Neural progenitor cell (in vitro differentiated cells): Measurements from ENCODE around the gene MRPL40. TPM values are rescaled to one million over a fixed set of nuclear protein-coding genes. Genes with fewer than 3 reads are reported as not detected.

Experiments used
- DNase-seq: peaks from one replicate; pipeline ENCODE4 v3.0.0-alpha.2; 2016; ENCODE audit warnings: low spot score
- H2AFZ ChIP-seq: fragments of 200-600 bp; sonication (generic); replicated peaks from 2 replicates; pipeline ENCODE4 v1.6.1; 2016; ENCODE audit warnings: antibody characterized with exemption
- H3F3A ChIP-seq: fragments of 200-600 bp; sonication (generic); 2 replicates; pipeline ENCODE4 v1.6.1; 2016; ENCODE audit warnings: antibody characterized with exemption, low read depth
- H3K27ac ChIP-seq: fragments of 200-600 bp; sonication (generic); 2 replicates; pipeline ENCODE4 v1.5.1; 2016; ENCODE audit warnings: mild to moderate bottlenecking
- H3K27me3 ChIP-seq: fragments of 200-600 bp; sonication (generic); 2 replicates; pipeline ENCODE4 v1.6.1; 2016; ENCODE audit warnings: mild to moderate bottlenecking, moderate library complexity
- H3K36me3 ChIP-seq: fragments of 200-600 bp; sonication (generic); 2 replicates; pipeline ENCODE4 v1.5.1; 2016
- H3K4me1 ChIP-seq: fragments of 200-600 bp; sonication (generic); 2 replicates; pipeline ENCODE4 v1.6.1; 2016; ENCODE audit warnings: mixed run types
- H3K4me2 ChIP-seq: fragments of 200-600 bp; sonication (generic); 2 replicates; pipeline ENCODE4 v1.6.1; 2016
- H3K4me3 ChIP-seq: fragments of 200-600 bp; sonication (generic); 2 replicates; pipeline ENCODE4 v1.5.1; 2016
- H3K79me2 ChIP-seq: fragments of 200-600 bp; sonication (generic); 2 replicates; pipeline ENCODE4 v1.6.1; 2016; ENCODE audit warnings: low read depth
- H3K9ac ChIP-seq: fragments of 200-600 bp; sonication (generic); 2 replicates; pipeline ENCODE4 v1.6.1; 2016
- H3K9me3 ChIP-seq: fragments of 200-600 bp; sonication (generic); 2 replicates; pipeline ENCODE4 v1.5.1; 2016; ENCODE audit warnings: low read depth
- H4K20me1 ChIP-seq: fragments of 200-600 bp; sonication (generic); 2 replicates; pipeline ENCODE4 v1.6.1; 2016; ENCODE audit warnings: low read depth
- H3K27ac Mint-ChIP-seq: 3 replicates; pipeline ENCODE4 v1.8.0; 2021; ENCODE audit warnings: mixed read lengths
- H3K27me3 Mint-ChIP-seq: 2 replicates; pipeline ENCODE4 v1.8.0; 2022; ENCODE audit warnings: low read depth, mild to moderate bottlenecking, inconsistent platforms, moderate library complexity, mixed read lengths; ENCODE audit not compliant: insufficient read depth
- H3K36me3 Mint-ChIP-seq: 3 replicates; pipeline ENCODE4 v1.8.0; 2021; ENCODE audit warnings: mixed read lengths
- H3K4me1 Mint-ChIP-seq: 3 replicates; pipeline ENCODE4 v1.8.0; 2021; ENCODE audit warnings: mixed read lengths
- H3K4me3 Mint-ChIP-seq: 3 replicates; pipeline ENCODE4 v1.8.0; 2021; ENCODE audit warnings: mild to moderate bottlenecking, moderate library complexity, mixed read lengths
- H3K9me3 Mint-ChIP-seq: 3 replicates; pipeline ENCODE4 v1.8.0; 2020; ENCODE audit warnings: mixed read lengths
- CTCF ChIP-seq: fragments of 200-600 bp; sonication (generic); IDR thresholded peaks from 2 replicates; pipeline ENCODE4 v1.5.1; 2017; ENCODE audit warnings: antibody characterized with exemption, mild to moderate bottlenecking
- EZH2 ChIP-seq: fragments of 200-600 bp; sonication (generic); IDR thresholded peaks from 2 replicates; pipeline ENCODE4 v1.6.1; 2017; ENCODE audit warnings: antibody characterized with exemption, mild to moderate bottlenecking, moderate library complexity
- EZH2phosphoT487 ChIP-seq: fragments of 200-600 bp; sonication (generic); IDR thresholded peaks from 2 replicates; pipeline ENCODE4 v1.6.1; 2017; ENCODE audit warnings: antibody characterized with exemption
- total RNA-seq: library from RNA; depleted of rRNA; stranded (reverse); fragments of >200 nt; gene quantifications from 2 replicates; pipeline ENCODE4 v1.2.3, GENCODE V29; 2015; ENCODE audit warnings: low replicate concordance

MRPL40 gene
- total RNA-seq, 1 donor from 2014 or later: 17.0 TPM

GRCh38 chr22:19406846-19407245, 25.5 kb upstream of the MRPL40 start:
- Histone ChIP-seq H3K79me2 (peaks cover 15% of the 10 kb centered on the region), H3K4me3 (no peak overlapping the region), H3K9me3 (no peaks in the 10 kb centered on the region), H3F3A (no peaks in the 10 kb centered on the region), H2AFZ (no peak overlapping the region), H3K9ac (no peak overlapping the region), H3K27ac (no peak overlapping the region), H3K36me3 (peaks cover 10% of the 10 kb centered on the region), H4K20me1 (peaks cover 25% of the 10 kb centered on the region), H3K4me2 (no peak overlapping the region), H3K4me1 (no peaks in the 10 kb centered on the region), H3K27me3 (no peaks in the 10 kb centered on the region)
- TF ChIP-seq EZH2phosphoT487 (no peak), EZH2 (no peak), CTCF (no peak)
- Mint-ChIP-seq H3K9me3 (no peaks in the 10 kb centered on the region), H3K36me3 (peaks cover 25% of the 10 kb centered on the region), H3K4me1 (no peaks in the 10 kb centered on the region), H3K27me3 (no peaks in the 10 kb centered on the region), H3K4me3 (no peak overlapping the region), H3K27ac (no peak overlapping the region)
- no peak for DNase-seq

GRCh38 chr22:19407649-19408606, 24.4 kb upstream of the MRPL40 start:
- Mint-ChIP-seq H3K36me3 (peaks cover 25% of the 10 kb centered on the region), H3K27me3 (no peaks in the 10 kb centered on the region)

DNA sequence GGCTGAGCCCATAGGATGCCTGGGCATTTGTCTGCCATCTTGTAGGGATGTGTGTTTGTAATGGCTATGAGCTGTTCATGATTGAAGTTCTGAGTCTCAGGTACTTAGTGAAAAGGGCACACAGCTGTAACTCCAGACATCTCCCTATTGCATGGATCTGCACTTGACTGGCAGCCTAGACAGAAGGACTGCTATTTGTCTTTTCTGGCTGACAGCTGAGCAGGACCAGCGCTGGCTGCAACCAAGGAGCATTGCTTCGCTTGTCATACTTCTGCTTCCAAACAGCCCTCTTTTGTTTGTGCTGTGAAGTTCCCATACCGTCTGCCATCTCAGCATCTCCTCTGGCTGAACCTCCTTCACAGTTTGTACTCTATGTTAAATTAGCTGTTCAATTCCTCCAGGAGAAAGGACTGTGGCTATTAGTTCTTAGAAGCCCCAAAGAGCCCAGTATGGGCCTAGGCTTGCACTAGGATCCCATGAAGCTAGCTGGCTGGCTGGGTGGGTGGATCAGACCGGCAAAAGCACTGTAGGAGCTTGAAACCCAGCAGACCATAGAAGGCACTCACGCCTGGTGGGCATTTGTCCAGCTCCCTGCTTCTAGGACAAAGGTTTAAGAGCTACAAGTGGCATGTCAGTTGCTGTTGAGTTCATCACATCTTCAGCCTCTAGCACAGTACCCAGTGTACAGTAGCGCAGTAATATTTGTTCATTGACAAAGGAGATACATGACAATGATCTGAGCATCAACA, 21.2 kb upstream of the MRPL40 start:
- peaks cover 6% of the 10 kb centered on the region for H3K36me3 ChIP-seq
- H3F3A ChIP-seq: no peaks in the 10 kb centered on the region
- H3K4me2 ChIP-seq: no peak overlapping the region
- no peaks in the 10 kb centered on the region for H3K4me1 ChIP-seq
- no peak for DNase-seq
- H3K4me3 ChIP-seq: no peak overlapping the region
- H3K27me3 ChIP-seq: no peaks in the 10 kb centered on the region
- no peaks in the 10 kb centered on the region for H3K9me3 ChIP-seq
- Mint-ChIP-seq H3K27ac (no peak overlapping the region), H3K4me1 (peaks cover 4% of the 10 kb centered on the region), H3K4me3 (no peak overlapping the region), H3K36me3 (peaks cover 20% of the 10 kb centered on the region), H3K27me3 (no peaks in the 10 kb centered on the region), H3K9me3 (peaks cover 4% of the 10 kb centered on the region)
- H2AFZ ChIP-seq: no peak overlapping the region
- H3K9ac ChIP-seq: no peak overlapping the region
- no peak overlapping the region for H3K27ac ChIP-seq
- H4K20me1 ChIP-seq: peaks cover 51% of the 10 kb centered on the region
- peaks cover 57% of the 10 kb centered on the region for H3K79me2 ChIP-seq
- TF ChIP-seq EZH2phosphoT487 (no peak), EZH2 (no peak), CTCF (no peak)

More at GRCh38 chr22:19407649-19408606, 24.4 kb upstream of the MRPL40 start:
- Mint-ChIP-seq H3K4me1 (peaks cover 2% of the 10 kb centered on the region), H3K27ac (no peak overlapping the region), H3K9me3 (no peaks in the 10 kb centered on the region), H3K4me3 (no peak overlapping the region)
- TF ChIP-seq EZH2 (no peak), CTCF (no peak), EZH2phosphoT487 (no peak)
- Histone ChIP-seq H3K4me1 (no peaks in the 10 kb centered on the region), H3F3A (no peaks in the 10 kb centered on the region), H4K20me1 (peaks cover 36% of the 10 kb centered on the region), H3K27me3 (no peaks in the 10 kb centered on the region), H3K9ac (no peak overlapping the region), H3K9me3 (no peaks in the 10 kb centered on the region), H3K36me3 (peaks cover 6% of the 10 kb centered on the region), H3K4me2 (no peak overlapping the region), H3K27ac (no peak overlapping the region), H3K79me2 (peaks cover 25% of the 10 kb centered on the region), H3K4me3 (no peak overlapping the region), H2AFZ (no peak overlapping the region)
- DNase-seq: no peak
